ENCODE results near the gene ABHD5. TPM values are rescaled to one million over a fixed set of nuclear protein-coding genes. Genes with fewer than 3 reads are reported as not detected.
A peak's percentile ranks its signal among the peaks of the same experiment; 100 is the strongest.

Gene ABHD5
- total RNA-seq, 2 experiments from 2014 or later = 13.0 to 13.9 TPM

DNA sequence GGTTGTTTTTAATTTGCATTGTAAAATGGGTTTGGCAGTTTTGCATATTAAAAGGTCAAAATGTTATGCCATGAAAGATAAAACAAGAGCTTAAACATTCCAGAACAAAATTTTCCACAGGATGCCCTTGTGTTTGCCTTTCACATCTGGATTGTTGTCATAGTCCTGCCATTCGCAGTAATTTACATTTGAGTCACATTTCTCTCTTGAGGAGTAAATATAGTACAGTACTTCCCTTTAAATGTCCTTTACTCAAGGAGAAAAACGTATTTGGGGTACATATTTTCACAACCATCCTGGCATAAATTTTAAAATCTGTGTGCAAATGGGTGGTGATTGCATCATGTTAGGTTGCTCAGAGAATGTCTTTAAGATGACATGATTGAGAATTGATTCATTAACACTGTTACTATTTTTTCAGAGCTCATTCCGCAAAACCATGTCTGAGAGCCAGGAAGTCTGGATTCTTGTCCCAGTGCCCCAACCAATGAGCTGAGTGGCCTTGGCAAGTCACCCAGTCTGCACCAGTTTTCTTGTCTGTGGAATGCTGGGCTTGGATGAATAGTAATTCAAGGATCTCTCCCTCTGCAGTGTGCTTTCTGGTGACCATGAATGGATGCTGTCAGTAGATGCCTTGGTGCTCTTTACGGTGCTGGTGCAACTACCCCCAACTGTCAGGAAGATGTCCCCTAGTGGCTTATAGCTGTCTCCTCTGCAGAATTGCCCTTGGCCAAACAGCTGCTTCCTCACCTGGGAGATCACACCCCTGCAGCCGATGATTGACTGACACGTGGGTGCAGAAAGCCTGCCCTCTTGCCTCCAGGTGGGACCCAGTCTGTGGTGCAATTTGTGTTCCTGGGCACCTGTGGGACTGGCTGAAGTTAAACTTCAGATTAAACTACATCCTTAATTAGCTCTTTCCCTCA is 43.0 kb downstream of the ABHD5 start:
- Mint-ChIP-seq H3K4me3 (no peak overlapping the region), H3K27ac (no peak overlapping the region), H3K4me1 (no peaks in the 10 kb centered on the region), H3K27me3 (no peaks in the 10 kb centered on the region), H3K9me3 (no peaks in the 10 kb centered on the region), H3K36me3 (ENCODE audit: low read depth) (no peaks in the 10 kb centered on the region)
- ChIA-PET POLR2A (no interaction called here), CTCF (interaction anchor here (0.7 to 1.5 kb wide), 2 partner anchors 13 to 32 kb away, joined by 3 read pairs; no protein-coding TSS in a partner anchor)
- DNase-seq = no peak

DNA sequence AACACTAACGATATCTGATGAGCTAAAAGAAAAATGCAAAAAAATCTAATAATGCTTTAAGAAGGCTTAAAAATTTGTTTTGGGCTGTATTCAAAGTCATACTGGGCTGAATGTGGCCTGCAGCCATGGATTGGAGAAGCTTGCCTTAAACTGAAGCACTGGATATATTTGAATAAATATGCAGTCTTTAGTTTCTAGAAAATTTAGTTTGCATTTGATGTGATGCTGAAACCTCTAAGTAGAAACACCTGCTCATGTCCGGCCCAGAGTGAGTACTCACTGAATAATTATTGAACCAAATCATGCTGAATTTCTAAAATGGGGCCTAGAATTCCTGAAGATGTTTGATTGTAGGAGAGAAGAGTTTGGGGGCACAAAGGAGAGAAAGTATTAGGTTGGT is 43.9 kb downstream of the ABHD5 start:
- ChIA-PET POLR2A (no interaction called here), CTCF (interaction anchor here (1.5 kb wide), 1 partner anchor 12 kb away, joined by 3 read pairs; no protein-coding TSS in a partner anchor)
- no peak overlapping the region for H3K4me3 Mint-ChIP-seq
- H3K4me1 Mint-ChIP-seq = no peaks in the 10 kb centered on the region
- no peaks in the 10 kb centered on the region for H3K36me3 Mint-ChIP-seq (ENCODE audit: low read depth)
- no peaks in the 10 kb centered on the region for H3K9me3 Mint-ChIP-seq
- no peaks in the 10 kb centered on the region for H3K27me3 Mint-ChIP-seq
- no peak for DNase-seq
- H3K27ac Mint-ChIP-seq = no peak overlapping the region

DNA sequence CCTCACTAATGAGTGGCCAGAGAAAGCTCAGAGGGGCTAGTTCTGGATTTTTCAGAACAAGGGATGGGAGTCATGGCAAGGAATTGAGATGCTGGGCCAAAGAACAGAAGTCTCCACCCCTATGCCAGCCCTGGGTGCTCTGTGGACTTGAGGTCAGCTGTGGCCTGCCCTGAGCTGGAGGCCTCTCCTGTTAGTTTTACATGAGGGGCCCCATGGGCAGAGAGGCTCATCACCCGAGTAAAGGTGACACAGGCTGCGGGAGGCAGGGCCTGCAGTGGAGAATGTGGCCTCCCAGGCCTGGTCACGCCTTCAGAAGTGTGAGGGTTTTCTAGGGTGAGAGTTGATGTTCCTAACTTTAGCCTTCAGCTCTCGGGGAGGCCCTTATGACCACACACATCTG is 44.9 kb downstream of the ABHD5 start:
- no peak for DNase-seq
- Mint-ChIP-seq H3K4me1 (no peaks in the 10 kb centered on the region), H3K4me3 (no peak overlapping the region), H3K27ac (no peak overlapping the region), H3K36me3 (ENCODE audit: low read depth) (no peaks in the 10 kb centered on the region), H3K9me3 (no peaks in the 10 kb centered on the region), H3K27me3 (no peaks in the 10 kb centered on the region)
- ChIA-PET CTCF (no interaction called here), POLR2A (no interaction called here)

DNA sequence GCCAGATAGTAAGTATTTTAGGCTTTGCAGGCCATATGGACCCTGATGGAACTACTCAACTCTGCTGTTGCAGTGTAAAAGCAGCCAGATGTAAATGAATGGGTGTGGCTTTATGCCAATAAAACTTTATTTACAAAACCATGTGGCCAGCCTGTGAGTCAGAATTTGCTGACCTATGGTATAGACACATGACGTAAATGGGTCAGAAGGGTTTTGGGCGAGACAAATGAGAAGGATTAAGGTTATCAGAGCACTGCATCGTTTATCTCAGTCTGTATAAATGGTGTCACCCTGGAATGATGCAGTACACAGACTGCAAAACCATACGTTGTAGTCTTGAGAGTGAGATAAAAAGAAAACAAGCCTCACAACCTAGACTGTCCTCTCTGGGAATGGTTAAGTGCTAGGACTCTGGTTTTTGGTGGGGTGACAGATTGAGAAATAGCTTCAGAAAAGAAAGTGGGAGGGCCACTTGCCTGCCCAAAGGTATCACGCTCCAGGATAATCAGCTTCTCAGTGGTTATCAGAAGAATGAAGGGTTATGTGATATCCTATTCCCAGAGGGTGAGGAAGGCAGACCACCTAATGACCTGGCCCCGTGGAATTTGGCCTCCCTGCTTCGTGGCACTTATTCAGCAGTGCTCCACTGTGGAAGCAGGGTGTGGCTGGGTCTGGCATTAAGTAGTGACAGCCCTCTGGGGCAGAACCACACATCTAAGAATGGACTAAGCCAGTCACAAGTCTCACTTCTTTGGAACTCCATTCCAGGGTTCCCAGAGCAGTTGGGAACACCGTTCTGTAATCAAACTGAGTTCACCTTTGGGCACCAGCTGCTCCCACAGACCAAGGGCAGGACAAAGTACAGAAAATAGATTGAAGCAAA is 46.1 kb downstream of the ABHD5 start:
- ChIA-PET CTCF (no interaction called here), POLR2A (no interaction called here)
- Mint-ChIP-seq H3K36me3 (ENCODE audit: low read depth) (no peaks in the 10 kb centered on the region), H3K27me3 (no peaks in the 10 kb centered on the region), H3K4me1 (no peaks in the 10 kb centered on the region), H3K27ac (no peak overlapping the region), H3K4me3 (no peak overlapping the region), H3K9me3 (no peaks in the 10 kb centered on the region)
- DNase-seq = no peak

DNA sequence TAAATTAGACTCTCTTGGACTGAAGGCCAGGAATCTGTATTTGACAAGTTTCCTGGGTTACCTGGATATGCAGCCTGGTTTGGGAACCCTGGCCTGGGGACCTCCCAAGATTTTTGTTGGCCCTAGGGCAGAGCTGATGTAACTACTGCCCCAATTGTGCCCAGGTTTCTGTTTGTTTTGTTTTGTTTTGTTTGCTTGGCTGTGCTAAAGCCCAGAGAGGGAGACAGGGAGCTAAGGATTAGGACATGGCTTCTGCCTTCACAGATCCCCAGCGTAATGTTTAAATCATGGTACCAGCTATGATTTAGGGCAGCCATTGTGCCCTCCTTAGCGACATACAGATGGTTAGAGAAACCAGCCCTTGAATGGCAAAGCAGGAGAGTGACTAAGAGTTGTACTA is 47.6 kb downstream of the ABHD5 start:
- no peak for DNase-seq
- Mint-ChIP-seq H3K27ac (no peak overlapping the region), H3K9me3 (no peaks in the 10 kb centered on the region), H3K4me1 (no peaks in the 10 kb centered on the region), H3K36me3 (ENCODE audit: low read depth) (no peaks in the 10 kb centered on the region), H3K4me3 (no peak overlapping the region), H3K27me3 (no peaks in the 10 kb centered on the region)
- POLR2A ChIA-PET = no interaction called here
- CTCF ChIA-PET = no interaction called here

DNA sequence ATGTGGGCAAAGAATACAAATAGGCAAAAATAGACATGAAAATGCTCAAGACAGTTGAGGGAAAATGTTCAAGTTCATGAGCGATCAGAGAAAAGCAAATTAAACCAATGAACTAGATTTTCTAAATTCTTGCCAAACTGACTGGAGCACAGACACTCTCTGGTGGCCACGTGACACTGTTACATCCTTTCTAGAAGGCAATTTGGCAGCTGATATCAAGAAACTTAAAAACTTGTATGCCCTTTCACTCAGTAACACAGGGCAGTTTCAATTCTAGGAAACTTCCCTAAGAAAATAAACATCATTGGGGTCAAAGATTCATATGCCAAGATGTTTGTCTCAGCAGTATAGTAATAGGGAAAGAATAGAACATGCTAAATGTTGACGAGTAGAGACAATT is 52.2 kb downstream of the ABHD5 start:
- Mint-ChIP-seq H3K9me3 (peaks cover 3% of the 10 kb centered on the region), H3K4me1 (no peaks in the 10 kb centered on the region), H3K27ac (no peak overlapping the region), H3K36me3 (ENCODE audit: low read depth) (no peaks in the 10 kb centered on the region), H3K27me3 (peaks cover 2% of the 10 kb centered on the region), H3K4me3 (no peak overlapping the region)
- ChIA-PET CTCF (interaction anchor here (1.1 kb wide), 1 partner anchor 488 kb away, joined by 3 read pairs; no protein-coding TSS in a partner anchor), POLR2A (no interaction called here)
- DNase-seq = no peak

DNA sequence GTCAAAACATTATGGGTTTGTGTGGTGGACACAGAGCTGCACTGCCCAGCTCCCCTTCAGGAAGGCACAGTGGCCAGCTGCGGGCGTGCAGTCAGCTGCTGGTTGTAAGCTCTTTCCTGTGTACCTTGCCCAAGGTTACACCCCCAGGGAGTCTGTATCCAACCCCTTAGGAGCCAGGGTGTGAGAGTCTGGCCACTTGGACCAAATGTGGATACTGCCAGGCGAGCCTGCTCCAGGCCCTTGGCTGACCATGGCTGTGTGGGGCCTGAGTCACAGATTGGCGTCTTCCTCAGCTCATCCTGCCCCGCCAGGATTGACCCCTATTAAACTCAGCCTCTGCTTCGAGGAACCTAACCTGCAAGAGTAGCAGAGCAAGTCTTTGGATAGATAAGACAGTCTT is 56.9 kb downstream of the ABHD5 start:
- no peak overlapping the region for H3K4me3 Mint-ChIP-seq
- DNase-seq = no peak
- ChIA-PET CTCF (interaction anchor here (1.1 to 1.8 kb wide), 3 partner anchors 10 to 20 kb away, joined by 3 to 5 read pairs (median 3); no protein-coding TSS in a partner anchor), POLR2A (no interaction called here)
- peaks cover 2% of the 10 kb centered on the region for H3K27me3 Mint-ChIP-seq
- no peaks in the 10 kb centered on the region for H3K4me1 Mint-ChIP-seq
- no peaks in the 10 kb centered on the region for H3K36me3 Mint-ChIP-seq (ENCODE audit: low read depth)
- no peak overlapping the region for H3K27ac Mint-ChIP-seq
- peaks cover 3% of the 10 kb centered on the region for H3K9me3 Mint-ChIP-seq

DNA sequence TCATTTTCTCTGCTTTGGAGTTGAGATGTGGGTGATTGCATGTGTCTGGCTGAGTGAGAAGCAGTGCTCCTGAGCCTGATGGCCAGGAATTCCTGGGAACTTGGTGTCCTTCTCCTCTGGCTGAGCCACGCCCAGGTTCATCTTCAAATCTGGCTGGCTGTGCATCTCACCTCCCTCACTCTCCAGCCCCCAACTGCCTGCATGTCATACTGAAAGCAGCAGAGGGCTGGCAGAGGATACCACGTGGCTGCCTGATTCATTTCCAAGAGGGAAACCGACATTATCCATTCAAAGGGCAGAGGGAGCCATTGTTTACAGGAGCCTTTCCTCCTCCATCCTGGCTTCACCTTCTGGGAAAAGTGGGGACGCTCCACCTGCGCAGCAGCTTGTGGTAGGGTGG is 57.4 kb downstream of the ABHD5 start:
- CTCF ChIA-PET = no interaction called here
- POLR2A ChIA-PET = no interaction called here
- H3K27me3 Mint-ChIP-seq = peaks cover 2% of the 10 kb centered on the region

DNA sequence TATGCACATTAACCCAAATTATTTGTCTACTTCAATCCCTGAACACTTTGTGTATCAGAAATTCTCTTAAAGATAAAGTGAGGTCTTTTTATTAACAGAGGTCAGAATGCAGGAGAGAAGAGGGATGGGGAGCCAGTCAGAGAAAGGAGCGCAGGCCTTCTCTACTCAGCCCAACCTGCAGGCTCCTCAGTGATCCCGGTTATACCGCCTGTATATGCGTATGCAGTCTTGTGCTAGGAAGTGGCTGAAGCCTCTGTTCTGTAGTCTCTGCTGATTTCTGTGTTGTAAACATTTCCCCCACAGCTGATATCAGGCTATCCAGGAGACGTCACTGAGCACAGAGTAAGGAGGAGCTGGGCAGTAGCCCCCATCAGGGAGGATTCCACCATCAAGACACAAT is 57.9 kb downstream of the ABHD5 start:
- no peak overlapping the region for H3K4me3 Mint-ChIP-seq
- no peak for DNase-seq
- CTCF ChIA-PET = no interaction called here
- H3K9me3 Mint-ChIP-seq = peaks cover 3% of the 10 kb centered on the region
- H3K27ac Mint-ChIP-seq = peak overlapping the region; percentile 9
- H3K36me3 Mint-ChIP-seq (ENCODE audit: low read depth) = no peaks in the 10 kb centered on the region
- peaks cover 2% of the 10 kb centered on the region for H3K27me3 Mint-ChIP-seq
- H3K4me1 Mint-ChIP-seq = no peaks in the 10 kb centered on the region
- POLR2A ChIA-PET = no interaction called here

More for the DNA sequence above, 57.4 kb downstream of the ABHD5 start:
- Mint-ChIP-seq H3K27ac (peak overlapping the region; percentile 9), H3K36me3 (ENCODE audit: low read depth) (no peaks in the 10 kb centered on the region), H3K4me1 (no peaks in the 10 kb centered on the region), H3K9me3 (peaks cover 3% of the 10 kb centered on the region), H3K4me3 (no peak overlapping the region)
- no peak for DNase-seq

DNA sequence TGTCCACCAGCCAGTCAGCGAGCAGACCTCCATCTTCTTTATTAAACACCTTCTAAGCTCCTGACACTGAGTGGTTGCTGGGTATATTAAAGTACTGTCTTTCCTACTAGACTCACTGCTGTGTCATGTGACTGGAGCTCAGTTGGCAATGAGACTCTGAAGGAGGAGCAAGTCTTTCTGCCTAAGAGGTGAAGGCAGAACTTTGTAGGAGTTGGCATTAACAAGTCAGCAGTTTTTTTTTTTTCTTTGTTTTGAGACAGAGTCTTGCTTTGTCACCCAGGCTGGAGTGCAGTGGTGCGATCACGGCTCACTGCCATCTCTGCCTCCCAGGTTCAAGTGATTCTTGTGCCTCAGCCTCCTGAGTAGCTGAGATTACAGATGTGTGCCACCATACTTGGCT is 62.2 kb downstream of the ABHD5 start:
- no peak for DNase-seq
- Mint-ChIP-seq H3K36me3 (ENCODE audit: low read depth) (peaks cover 2% of the 10 kb centered on the region), H3K4me3 (no peak overlapping the region), H3K9me3 (peaks cover 2% of the 10 kb centered on the region), H3K27ac (no peak overlapping the region), H3K27me3 (no peaks in the 10 kb centered on the region), H3K4me1 (peaks cover 26% of the 10 kb centered on the region)
- CTCF ChIA-PET = interaction anchor here (0.6 to 1.0 kb wide), 3 partner anchors 16 to 684 kb away, joined by 3 to 4 read pairs (median 3); no protein-coding TSS in a partner anchor
- POLR2A ChIA-PET = no interaction called here

DNA sequence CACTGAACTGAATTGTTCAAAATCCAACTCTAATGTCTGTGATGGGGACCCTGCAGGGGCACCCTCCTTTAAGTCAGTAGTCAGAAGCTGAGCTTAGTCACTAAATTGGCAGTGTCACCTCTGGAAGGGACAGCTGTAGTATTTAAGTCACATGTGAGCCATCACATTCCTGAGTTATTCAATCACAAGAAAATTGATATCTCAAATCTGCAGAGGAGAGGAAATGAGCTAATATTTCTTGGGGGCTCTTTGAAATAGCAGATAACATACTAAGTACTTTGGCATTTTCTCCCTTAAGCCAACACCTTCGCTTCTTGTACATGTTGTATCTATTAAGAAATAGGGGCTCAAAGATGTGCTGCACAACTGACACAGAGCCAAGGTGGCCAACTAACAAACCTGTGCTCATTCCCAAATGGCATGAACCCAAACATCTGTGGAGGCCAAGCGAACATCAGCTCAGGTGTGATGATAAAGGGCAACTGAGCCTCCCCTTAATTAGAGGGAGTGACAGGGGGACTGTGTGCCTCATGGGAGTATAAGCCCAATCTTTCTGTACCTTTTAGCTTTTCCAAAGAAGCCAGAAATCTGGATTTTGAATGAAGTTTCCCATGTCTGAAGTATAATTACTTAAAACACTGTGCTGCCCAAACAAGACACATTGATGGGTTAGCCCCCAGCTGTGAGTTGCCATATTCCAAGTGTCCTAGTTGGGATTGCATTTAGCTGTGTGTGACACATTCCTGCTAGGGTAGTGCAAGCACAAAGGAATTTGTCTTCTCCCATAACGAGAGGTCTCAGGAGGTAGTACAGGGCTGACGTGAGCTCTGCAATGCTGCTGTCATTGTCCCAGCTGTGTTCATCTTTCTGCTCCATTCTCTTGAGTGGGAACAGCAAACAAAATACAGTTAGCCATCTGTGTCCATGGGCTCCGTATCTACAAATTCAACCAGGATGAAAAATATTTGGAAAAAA is 63.3 kb downstream of the ABHD5 start:
- CTCF ChIA-PET = no interaction called here
- H3K27me3 Mint-ChIP-seq = no peaks in the 10 kb centered on the region
- no peak overlapping the region for H3K27ac Mint-ChIP-seq
- H3K36me3 Mint-ChIP-seq (ENCODE audit: low read depth) = peaks cover 2% of the 10 kb centered on the region
- no peak for DNase-seq
- H3K9me3 Mint-ChIP-seq = peaks cover 2% of the 10 kb centered on the region
- H3K4me3 Mint-ChIP-seq = no peak overlapping the region
- POLR2A ChIA-PET = no interaction called here
- H3K4me1 Mint-ChIP-seq = peaks cover 33% of the 10 kb centered on the region

DNA sequence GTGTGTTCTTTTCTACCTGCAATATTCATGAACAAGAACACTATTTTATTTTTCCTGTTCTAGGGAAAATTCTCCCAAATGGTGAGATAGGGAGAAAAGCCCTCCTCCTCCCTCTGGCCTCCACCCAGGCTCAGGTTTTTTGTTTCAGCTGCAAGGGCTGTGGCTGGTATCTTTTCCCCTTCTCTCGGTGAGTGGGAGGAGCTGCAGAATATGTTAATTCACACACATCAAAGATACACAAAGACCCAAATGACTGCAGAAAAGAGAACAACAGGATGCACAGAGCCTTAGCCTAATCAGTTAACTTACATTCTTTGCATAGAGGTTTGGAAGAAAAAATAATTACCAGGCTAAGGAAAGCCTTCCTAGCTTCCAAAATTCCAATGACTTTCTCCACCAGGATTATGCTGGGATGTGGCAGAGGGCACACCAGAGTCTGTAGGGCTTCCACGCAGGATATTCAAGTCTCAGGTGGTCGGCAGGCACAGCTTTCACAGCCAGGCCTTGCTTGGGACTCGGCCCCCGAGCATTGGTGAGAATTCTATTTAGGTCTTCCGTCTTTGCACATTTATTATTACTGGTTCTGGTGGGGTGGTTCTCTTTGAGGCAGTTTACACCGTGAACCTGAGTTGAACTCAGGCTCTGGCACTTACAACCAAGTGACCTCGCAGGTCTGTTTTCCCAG is 64.9 kb downstream of the ABHD5 start:
- DNase-seq = peak; percentile 64
- Mint-ChIP-seq H3K4me1 (peaks cover 39% of the 10 kb centered on the region), H3K4me3 (peak overlapping the region; percentile 36), H3K9me3 (peaks cover 2% of the 10 kb centered on the region), H3K27me3 (no peaks in the 10 kb centered on the region), H3K27ac (peak overlapping the region; percentile 92), H3K36me3 (ENCODE audit: low read depth) (peaks cover 2% of the 10 kb centered on the region)
- ChIA-PET CTCF (no interaction called here), POLR2A (interaction anchor here (0.6 kb wide), 1 partner anchor 620 kb away, joined by 3 read pairs; no protein-coding TSS in a partner anchor)
